Breast epithelium (tissue), 4 donors: Measurements from ENCODE around the gene HNRNPUL1. TPM values are rescaled to one million over a fixed set of nuclear protein-coding genes. Genes with fewer than 3 reads are reported as not detected.

ENCODE experiments used
- DNase-seq, 2 donors: peaks; one replicate each; pipeline ENCODE4 v3.0.0-alpha.2; 2019; ENCODE audit warnings: low spot score in 2 of 2
- H3K27ac ChIP-seq, 2 donors: fragments of 200-600 bp; sonication (generic) in 1 of 2; one replicate each; pipeline ENCODE4 v1.5.1; 2016 to 2019; ENCODE audit warnings: mild to moderate bottlenecking in 1 of 2
- H3K27me3 ChIP-seq, 2 donors: fragments of 200-600 bp; sonication (generic) in 1 of 2; one replicate each; pipeline versions ENCODE4 v1.5.1 to v1.6.0; 2017 to 2019; ENCODE audit warnings: control low read depth in 1 of 2, mild to moderate bottlenecking in 1 of 2
- H3K36me3 ChIP-seq: fragments of 200-600 bp; one replicate; pipeline ENCODE4 v1.5.1; 2019
- H3K4me1 ChIP-seq, 2 donors: fragments of 200-600 bp; sonication (generic); one replicate each; pipeline ENCODE4 v1.5.1; 2016 to 2019; ENCODE audit warnings: control low read depth in 1 of 2
- H3K4me3 ChIP-seq, 3 donors: fragments of 200-600 bp; sonication (generic); 1 replicate in 2 of 3; 2 replicates in 1 of 3; pipeline ENCODE4 v1.5.1; 2016 to 2019; ENCODE audit warnings: mild to moderate bottlenecking in 3 of 3, moderate library complexity in 2 of 3
- H3K9me3 ChIP-seq, 2 donors: fragments of 200-600 bp; sonication (generic) in 1 of 2; one replicate each; pipeline ENCODE4 v1.5.1; 2016 to 2019; ENCODE audit warnings: control low read depth in 1 of 2
- CTCF ChIP-seq, 3 donors: fragments of 450-650 bp; IDR thresholded peaks; one replicate each; pipeline ENCODE4 v1.5.1; 2016 to 2017; ENCODE audit warnings: antibody characterized with exemption in 3 of 3, mild to moderate bottlenecking in 3 of 3, moderate library complexity in 3 of 3
- POLR2A ChIP-seq: fragments of 450-650 bp; IDR thresholded peaks from one replicate; pipeline ENCODE4 v1.6.1; 2016; ENCODE audit warnings: antibody characterized with exemption, mild to moderate bottlenecking, moderate library complexity
- POLR2AphosphoS5 ChIP-seq, 3 donors: sonication (generic); formaldehyde crosslinking; IDR thresholded peaks; one replicate each; pipeline ENCODE4 v1.6.1; 2017; ENCODE audit warnings: antibody characterized with exemption in 3 of 3
- intact Hi-C: fragments of 100-400 bp; cut with DNase I; formaldehyde crosslinking; loops from one replicate; pipeline ENCODE4 v1.15.1; 2023; ENCODE audit warnings: low total_unique reads
- total RNA-seq, 3 donors: library from RNA; depleted of rRNA; stranded (reverse); fragments of >200 nt; gene quantifications; one replicate each; pipeline ENCODE4 v1.1.0, GENCODE V29; 2016

HNRNPUL1 gene
- total RNA-seq, 3 donors from 2014 or later = 116 to 146 (median 125) TPM

- peak overlapping the region; percentile 81 to 87 for H3K27ac ChIP-seq
- peaks cover 10 to 11% of the 10 kb centered on the region in 2 donors for H3K4me1 ChIP-seq
- TF ChIP-seq POLR2A (no peak), POLR2AphosphoS5 (IDR thresholded peaks at IDR 0.05) (peak in 2 of 3 donors; percentile 2 to 19)
- DNase-seq = peak; percentile 78 to 79
- no peaks in the 10 kb centered on the region for H3K36me3 ChIP-seq
- H3K9me3 ChIP-seq = no peaks in the 10 kb centered on the region
- no peaks in the 10 kb centered on the region for H3K27me3 ChIP-seq
- peak overlapping the region in 2 of 3 donors; percentile 51 to 59 for H3K4me3 ChIP-seq
- intact Hi-C loops = no loop called here
These were observed 63.5 kb downstream of the HNRNPUL1 start for GRCh38 chr19:41327576-41328156.

GRCh38 chr19:41328157-41328841, 64.1 kb downstream of the HNRNPUL1 start:
- Histone ChIP-seq H3K27ac (peak overlapping the region; percentile 81 to 87), H3K4me3 (peak overlapping the region in 2 of 3 donors; percentile 51 to 59), H3K27me3 (no peaks in the 10 kb centered on the region), H3K36me3 (no peaks in the 10 kb centered on the region), H3K9me3 (no peaks in the 10 kb centered on the region), H3K4me1 (peaks cover 10 to 11% of the 10 kb centered on the region in 2 donors)
- no peak for TF ChIP-seq POLR2AphosphoS5 (IDR thresholded peaks at IDR 0.05)
- no peak for TF ChIP-seq CTCF (IDR thresholded peaks at IDR 0.05)
- no peak for TF ChIP-seq POLR2A
- intact Hi-C loops = no loop called here
- DNase-seq = no peak

GRCh38 chr19:41328842-41329225, 64.7 kb downstream of the HNRNPUL1 start:
- no peak for DNase-seq
- TF ChIP-seq POLR2A = no peak
- TF ChIP-seq CTCF (IDR thresholded peaks at IDR 0.05) = no peak
- TF ChIP-seq POLR2AphosphoS5 (IDR thresholded peaks at IDR 0.05) = no peak
- Histone ChIP-seq H3K27ac (peak overlapping the region; percentile 81 to 87), H3K27me3 (no peaks in the 10 kb centered on the region), H3K9me3 (no peaks in the 10 kb centered on the region), H3K36me3 (no peaks in the 10 kb centered on the region), H3K4me3 (no peak overlapping the region), H3K4me1 (peaks cover 10 to 11% of the 10 kb centered on the region in 2 donors)
- intact Hi-C loops = no loop called here

- peaks cover 7 to 10% of the 10 kb centered on the region in 2 donors for H3K4me1 ChIP-seq
- no peak for DNase-seq
- H3K9me3 ChIP-seq = no peaks in the 10 kb centered on the region
- H3K4me3 ChIP-seq = no peak overlapping the region
- H3K27me3 ChIP-seq = no peaks in the 10 kb centered on the region
- TF ChIP-seq POLR2A (no peak), CTCF (IDR thresholded peaks at IDR 0.05) (no peak), POLR2AphosphoS5 (IDR thresholded peaks at IDR 0.05) (no peak)
- no peak overlapping the region for H3K27ac ChIP-seq
- H3K36me3 ChIP-seq = no peaks in the 10 kb centered on the region
- intact Hi-C loops = no loop called here
These were observed 66.3 kb downstream of the HNRNPUL1 start for GRCh38 chr19:41330481-41330880.

- H3K27me3 ChIP-seq = no peaks in the 10 kb centered on the region
- H3K27ac ChIP-seq = no peak overlapping the region
- H3K4me3 ChIP-seq = no peak overlapping the region
- H3K9me3 ChIP-seq = no peaks in the 10 kb centered on the region
- peaks cover under 1 to 10% of the 10 kb centered on the region in 2 donors for H3K4me1 ChIP-seq
- no peak for DNase-seq
- TF ChIP-seq CTCF (IDR thresholded peaks at IDR 0.05) (no peak), POLR2AphosphoS5 (IDR thresholded peaks at IDR 0.05) (no peak), POLR2A (no peak)
- H3K36me3 ChIP-seq = no peaks in the 10 kb centered on the region
- intact Hi-C loops = no loop called here
These were observed 66.9 kb downstream of the HNRNPUL1 start for GRCh38 chr19:41330946-41331678.
